NCI-H748 (cell line): Measurements from ENCODE around the gene TYMP.
"Not testable (repeated sequence)": the region's sequence is repeated elsewhere in the genome, so short reads cannot be mapped to it uniquely, and the experiment has no call there.

ENCODE experiments used
- DNase-seq: peaks from one replicate; lab custom pipeline; 2025; ENCODE audit not compliant: unreplicated experiment; lab: John Stamatoyannopoulos, UW

The TYMP gene

DNA sequence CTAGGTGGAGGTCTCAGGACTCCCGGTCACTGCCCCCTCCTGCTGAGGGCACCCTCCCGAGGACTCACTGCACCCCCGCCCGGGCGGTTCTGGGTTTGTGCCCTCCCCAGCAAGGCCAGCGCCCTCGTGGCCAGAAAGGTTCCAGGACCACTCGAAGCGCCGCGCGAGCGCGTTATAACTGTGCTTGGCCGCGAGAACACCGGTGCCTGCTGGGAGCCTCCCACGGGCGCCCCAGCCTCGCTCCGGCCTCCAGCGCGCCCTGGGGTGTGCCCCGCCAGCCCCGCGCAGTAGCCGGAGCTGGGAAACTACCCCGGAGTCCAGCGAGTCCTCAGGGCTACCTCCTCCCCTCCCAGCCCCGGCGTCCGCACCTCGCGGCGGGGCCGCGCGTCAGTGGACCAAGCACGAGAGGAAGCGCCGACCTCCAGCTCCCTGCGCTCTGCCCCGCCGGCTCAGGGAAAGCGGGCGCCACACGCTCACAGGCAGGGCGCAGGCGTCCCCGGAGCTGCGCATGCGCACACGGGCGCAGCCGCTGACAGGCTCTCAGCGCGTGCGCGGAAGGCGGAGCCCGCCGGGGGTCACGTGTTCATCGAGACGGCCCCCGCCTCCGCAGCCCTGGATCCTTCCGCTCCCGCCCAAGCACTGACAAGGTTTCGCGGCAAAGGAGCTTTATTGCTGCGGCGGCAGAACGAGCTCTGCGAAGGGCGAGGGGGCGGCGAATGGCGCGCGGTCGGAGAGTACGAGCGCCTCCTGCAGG lies 4.5 kb downstream of the TYMP start, which contains the start of gene SCO2:
SCO2 (minus strand) TSS at position 495 of the 754 bp plus-strand sequence. CDS start 1,187 bp downstream, outside the sequence.
- peak; percentile 97 for DNase-seq

DNA sequence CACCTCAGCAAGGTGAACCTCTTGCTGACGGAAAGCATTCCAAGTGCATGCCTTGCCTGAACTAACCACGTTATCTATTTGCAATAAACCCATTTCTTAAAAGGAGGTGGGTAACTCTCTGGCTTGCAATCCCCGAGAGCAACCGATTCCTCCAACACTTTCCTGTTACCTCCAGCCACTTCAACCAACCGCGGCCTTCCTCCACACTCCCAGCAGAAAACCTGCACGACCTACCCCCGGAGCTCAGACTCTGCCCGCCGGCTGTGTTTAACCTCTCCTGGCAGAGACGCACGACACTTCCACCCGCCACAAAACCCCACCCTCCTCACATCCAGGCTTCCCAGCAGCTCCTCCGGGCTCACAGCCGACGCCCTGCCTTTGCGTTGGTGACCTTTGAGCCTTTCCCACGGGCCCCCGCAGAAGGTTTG lies 5.1 kb downstream of the TYMP start:
- DNase-seq, result peak; percentile 59

DNA sequence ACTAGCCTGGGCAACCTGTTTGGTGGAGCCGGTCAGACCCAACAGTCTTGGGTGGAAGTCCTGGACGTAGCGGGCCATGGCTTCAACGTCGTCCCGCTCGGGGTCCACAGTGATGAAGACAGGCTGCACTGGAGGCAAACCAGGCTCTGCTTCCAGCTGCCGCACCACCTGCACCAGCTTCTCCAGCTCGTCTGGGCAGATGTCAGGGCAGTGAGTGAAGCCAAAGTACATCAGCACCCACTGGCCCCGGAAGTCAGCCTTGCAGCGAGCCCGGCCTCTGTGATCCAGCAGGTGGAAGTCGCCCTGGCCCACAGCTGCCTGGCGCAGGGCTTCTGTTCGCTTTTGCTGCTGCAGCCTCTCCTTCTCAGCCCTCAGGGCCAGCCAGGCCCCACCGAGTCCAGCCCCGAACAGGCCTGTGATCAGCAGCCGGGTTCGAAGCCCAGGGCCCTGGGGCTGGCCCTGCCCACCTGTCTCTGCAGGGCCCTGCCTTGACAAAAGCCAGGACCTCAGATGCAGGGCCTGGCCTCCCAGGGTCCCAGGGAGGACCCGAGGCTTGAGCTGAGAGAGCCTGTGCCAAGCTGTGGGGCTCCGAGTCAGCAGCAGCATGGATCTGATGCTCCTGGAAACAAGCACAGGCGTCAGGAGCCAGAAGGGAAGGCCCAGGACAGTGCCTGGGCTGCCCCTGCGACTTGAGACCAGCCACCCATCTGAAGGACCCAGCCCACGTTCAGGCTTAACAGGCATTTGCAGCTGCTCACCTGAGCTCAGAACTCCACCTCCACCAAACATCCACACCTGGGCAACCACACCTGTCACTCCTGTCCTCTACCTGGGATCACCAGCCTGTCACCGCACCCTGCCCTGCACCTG lies 5.8 kb downstream of the TYMP start:
- DNase-seq, result peak; percentile 37

DNA sequence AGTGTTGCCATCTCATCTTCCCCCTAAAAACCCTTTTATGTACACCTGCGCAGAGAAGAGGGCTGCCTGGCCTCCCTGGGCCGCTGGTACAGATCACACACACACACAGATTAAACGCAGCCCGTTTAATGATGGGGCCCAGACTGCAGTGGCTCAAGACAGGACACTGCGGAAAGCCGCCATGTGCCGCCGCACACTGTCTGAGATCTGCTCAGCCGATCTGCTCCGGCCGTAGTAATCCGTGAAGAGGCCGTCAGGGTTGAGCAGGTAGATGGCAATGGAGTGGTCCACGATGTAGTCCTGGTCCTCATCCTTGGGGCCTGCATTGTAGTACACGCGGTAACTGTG lies 6.4 kb downstream of the TYMP start:
- no peak for DNase-seq

DNA sequence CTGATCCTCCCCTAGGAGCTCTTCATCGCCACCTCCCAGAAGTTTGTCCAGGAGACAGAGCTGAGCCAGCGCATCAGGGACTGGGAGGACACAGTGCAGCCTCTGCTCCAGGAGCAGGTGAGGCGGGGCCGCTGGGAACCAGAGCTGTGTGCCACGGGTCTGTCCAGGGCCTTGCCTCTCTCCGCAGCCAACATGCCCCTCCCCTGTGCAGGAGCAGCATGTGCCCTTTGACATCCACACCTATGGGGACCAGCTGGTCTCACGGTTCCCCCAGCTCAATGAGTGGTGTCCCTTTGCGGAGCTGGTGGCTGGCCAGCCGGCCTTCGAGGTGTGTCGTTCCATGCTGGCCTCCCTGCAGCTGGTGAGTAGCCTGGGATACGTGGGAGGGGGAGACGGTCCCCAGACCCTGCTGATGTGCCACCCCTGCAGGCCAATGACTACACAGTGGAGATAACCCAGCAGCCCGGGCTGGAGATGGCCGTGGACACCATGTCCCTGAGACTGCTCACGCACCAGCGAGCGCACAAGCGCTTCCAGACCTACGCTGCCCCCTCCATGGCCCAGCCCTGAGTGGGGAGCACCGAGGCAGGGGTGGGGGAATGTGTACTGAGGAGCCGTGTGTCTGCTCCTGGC lies 6.9 kb downstream of the TYMP start:
- no peak for DNase-seq

DNA sequence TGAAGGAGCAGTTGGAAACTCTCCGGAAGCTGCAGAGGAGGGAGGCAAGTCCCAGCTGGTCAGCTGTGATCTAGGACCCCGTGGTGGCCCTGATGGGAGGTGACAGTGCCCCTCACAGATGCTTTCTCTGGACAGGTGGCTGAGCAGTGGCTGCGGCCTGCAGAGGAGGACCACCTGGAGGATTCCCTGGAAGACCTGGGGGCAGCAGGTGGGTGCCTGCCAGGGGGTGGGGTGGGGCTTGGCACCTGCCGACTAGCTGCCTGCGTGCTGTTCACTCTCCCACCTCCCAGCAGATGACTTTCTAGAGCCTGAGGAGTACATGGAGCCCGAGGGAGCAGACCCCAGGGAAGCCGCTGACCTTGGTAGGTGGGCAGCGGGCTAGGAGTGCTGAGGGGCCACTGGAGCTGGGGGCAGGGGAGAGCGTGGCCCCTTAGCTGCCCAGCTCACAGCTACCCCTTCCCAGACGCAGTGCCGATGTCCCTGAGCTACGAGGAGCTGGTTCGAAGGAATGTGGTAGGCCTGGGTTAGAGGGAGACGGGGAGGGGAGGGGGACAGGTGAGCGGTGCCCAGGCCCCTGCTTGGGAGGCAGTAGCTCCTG lies 7.5 kb downstream of the TYMP start:
- DNase-seq, result no peak

DNA sequence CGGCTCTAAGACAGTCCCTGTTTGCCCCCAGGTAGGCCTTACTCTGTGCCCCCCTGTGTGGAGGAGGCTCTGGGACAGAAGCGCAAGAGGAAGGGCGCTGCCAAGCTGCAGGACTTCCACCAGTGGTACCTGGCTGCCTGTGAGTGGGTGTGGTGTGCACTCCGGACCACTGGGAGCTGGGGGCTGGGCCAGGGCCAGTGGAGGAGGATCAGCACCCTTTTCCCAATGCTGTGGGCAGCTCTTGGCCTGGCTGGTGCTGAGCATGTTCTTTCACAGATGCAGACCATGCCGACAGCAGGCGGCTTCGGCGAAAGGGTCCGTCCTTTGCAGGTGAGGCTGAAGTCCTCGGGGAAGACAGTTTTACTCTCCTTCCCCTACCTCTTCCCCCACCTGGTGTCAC lies 8.1 kb downstream of the TYMP start:
- DNase-seq, result no peak

DNA sequence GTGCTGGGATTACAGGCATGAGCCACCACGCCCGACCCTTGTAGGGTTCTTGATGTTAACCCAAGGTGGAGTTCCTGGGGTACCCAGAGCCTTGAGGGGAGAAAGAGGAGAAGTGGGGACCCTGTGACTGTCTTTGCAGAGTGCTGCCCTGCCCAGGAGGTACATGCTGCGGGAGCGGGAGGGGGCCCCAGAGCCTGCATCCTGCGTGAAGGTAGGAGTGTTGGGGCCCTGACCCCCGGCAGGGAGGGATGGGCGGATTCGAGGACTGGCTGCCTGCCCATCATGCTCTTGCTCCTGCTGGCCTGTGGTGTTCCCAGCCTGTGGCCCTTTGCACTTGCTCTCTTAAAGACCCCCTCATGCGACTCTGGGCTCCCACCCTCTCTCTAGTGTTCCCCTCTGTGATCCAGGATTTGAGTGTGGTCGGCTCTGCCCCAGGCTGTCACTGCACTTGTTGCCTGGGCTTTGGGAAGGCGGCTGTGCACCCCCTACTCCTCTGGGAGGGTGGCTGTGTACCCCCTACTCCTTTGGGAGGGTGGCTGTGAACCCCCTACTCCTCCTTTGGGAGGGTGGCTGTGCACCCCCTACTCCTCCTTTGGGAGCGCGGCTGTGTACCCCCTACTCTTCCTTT lies 8.9 kb downstream of the TYMP start:
- no peak for DNase-seq

DNA sequence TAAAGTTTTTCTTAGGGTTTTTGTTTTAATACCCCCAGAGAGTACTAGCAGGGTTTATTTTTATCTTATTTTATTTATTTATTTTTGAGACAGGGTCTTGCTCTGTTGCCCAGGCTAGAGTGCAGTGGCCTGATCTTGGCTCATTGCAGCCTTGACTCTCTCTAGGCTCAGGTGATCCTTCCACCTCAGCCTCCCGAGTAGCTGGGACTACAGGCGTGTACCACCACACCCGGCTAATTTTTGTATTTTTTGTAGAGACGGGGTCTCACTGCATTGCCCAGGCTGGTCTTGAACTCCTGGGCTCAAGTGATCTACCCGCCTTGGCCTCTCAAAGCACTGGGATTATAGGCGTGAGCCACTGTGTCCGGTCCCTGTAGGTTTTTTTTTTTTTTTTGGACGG lies 9.6 kb downstream of the TYMP start:
- DNase-seq, result not testable (repeated sequence)

DNA sequence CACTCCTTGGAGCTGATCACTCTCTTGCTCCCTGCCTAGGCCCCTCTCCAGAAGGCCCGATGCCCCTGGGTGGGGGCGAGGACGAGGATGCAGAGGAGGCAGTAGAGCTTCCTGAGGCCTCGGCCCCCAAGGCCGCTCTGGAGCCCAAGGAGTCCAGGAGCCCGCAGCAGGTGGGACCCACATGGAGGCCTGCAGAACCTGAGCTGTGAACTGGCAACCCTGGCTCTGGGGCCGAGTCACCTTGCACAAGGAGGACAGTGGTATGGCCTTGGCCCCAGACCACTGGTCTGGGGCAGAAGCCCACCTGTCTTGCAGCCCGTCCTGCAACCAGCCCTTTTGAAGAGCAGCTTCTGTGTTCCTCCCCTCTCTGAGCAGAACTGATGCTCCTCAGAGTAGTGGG lies 10.7 kb downstream of the TYMP start:
- DNase-seq, result no peak

DNA sequence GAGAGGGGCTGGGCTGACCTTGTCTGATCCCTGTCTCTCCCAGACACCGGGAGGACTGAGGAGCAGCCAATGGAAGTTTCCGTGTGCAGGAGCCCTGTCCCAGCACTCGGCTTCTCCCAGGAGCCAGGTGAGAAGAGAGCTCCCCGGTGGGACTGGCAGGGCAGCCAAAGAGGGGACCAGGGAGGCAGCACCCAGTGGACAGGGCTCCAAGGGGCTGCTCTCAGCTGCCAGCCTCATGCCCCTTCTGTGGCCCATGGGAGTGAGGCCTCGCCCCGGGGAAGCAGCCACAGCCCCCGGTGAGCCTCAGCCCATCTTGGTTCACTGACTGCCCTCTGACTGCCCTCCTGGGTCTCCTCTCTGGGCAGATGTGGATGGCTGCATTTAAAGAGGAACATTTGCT lies 11.2 kb downstream of the TYMP start:
- DNase-seq, result no peak

DNA sequence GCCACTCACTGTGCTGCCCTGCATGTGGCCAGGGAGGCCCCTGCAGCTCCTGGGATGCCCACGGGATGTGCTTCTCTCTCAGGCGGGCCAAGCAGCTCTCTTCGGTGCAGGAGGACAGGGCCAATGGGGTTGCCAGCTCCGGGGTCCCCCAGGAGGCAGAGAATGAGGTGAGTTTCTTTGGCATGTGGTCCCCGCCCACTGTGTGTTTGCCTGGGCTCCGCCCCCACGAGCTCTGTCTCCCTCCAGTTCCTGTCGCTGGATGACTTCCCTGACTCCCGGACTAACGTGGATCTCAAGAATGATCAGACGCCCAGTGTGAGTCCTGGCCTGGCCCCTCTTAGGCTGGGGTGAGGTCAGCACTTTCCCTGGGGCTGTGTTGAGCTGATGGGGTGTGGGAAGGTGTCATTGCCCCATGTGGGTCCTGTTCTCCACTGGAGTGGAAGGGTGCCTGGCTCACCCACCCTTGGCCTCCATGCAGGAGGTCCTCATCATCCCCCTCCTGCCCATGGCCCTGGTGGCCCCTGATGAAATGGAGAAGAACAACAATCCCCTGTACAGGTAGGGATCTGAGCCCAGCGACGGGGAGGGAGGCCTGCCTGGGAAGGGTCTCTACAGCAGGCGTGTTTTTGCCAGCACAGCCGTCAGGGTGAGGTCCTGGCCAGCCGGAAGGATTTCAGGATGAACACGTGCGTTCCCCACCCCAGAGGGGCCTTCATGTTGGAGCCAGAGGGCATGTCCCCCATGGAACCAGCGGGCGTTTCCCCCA lies 12.1 kb downstream of the TYMP start:
- no peak for DNase-seq

DNA sequence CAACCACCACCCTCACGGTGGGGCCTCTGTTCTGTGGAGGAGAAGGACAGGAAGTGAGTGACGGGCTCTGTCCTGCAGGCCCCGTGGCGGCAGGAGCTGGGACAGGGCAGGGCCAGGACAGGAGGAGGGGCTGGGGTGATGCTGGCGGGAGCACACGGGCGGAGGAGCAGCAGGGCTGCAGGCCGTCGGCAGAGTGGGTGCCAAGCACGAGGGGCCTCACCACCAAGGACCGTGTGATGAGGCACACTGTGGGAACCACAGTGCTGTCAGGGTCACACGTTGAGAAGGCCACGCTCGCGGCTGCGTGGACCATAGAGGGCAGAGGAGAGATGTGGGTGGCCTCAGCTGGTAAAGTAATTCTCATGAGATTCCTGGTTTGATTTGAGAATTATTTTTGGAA lies 12.9 kb downstream of the TYMP start:
- DNase-seq, result no peak

DNA sequence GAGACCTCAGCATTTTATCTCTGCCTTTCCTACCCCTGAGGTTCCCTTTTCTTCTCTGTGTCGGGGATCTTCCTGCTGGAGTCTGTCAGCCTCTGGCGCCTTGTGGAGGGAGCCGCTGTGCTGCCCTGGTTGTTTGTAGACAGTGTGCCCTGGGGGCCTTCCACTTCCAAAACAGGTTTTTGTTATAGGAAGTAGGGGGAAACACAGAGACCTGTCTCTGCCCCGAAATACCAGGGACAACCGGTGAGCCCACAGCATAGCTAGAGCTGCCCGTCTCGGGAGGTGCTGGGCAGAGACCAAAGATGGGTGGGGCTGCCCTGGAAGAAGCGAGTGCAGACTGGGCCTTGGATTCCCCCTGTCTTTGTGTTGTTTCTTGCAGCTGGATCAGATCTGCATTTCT lies 13.7 kb downstream of the TYMP start:
- DNase-seq, result no peak

DNA sequence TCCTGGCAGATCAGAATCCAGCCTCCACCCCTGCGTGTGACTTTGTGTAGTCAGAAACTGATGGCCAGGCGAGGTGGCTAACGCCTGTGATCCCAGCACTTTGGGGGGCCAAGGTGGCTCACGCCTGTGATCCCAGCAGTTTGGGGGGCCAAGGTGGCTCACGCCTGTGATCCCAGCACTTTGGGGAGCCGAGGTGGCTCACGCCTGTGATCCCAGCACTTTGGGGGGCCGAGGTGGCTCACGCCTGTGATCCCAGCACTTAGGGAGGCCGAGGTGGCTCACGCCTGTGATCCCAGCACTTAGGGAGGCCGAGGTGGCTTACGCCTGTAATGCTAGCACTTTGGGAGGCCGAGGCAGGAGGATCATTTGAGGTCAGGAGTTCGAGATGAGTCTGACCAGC lies 16.6 kb downstream of the TYMP start:
- DNase-seq, result no peak

DNA sequence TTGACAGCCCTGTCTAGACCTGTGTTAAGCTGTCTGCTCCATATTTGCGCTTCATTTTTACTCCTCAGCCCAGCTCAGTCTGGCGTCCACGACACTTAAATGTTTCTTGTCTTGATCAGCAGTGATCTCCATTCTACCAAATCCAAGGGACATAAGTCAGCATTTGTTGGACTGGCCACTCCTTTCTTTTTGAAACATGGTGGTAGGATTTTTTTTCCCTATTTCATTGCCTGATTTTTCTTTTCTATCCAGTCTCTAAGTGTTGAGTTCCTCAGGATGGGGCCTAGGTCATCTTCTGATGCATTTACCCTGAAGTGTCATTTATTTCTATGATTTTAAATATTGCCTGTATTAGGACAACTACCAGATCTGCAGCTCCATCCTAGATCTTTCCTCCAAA lies 20.9 kb downstream of the TYMP start:
- DNase-seq, result no peak

DNA sequence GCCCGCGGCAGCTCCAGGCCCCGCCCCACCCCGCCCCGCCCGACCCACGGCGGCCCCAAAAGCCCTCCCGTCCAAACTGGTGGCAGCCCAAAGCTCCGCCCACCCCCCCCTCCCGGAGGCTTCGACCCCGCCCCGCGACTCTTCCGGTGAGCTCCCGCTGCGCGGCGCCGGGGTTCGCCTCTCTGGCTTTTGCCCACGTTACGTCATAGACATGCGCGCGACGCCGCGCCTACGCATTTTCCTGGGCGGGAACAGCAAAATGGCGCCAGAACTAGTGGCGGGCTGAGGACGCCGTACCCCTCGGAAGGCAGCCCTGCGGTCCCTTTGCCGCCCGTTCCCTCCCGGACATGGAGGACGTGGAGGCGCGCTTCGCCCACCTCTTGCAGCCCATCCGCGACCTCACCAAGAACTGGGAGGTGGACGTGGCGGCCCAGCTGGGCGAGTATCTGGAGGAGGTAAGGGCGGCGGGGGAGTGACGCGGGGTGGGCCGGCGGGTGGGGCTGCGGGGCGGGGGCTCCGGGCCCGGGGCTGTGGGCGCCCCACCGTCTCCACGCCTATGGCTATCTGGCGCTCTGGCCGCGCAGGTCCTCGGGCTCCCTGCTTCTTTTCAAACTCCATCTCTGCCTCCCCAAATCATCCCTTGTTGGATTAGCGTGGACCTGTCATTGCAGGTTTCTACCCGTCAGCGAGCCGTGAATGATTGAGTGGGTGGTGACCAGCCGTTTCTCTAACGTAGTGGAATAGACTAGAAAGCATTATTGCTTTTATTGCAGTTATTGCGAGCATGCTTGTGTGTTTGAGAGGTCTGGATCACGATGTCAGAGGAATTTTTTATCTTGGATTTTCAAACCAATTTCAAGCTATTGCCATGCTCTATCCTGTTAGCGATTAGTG lies 21.6 kb downstream of the TYMP start, which contains the start of gene NCAPH2:
NCAPH2 (plus strand) TSS at position 234 of the 894 bp plus-strand sequence; CDS start at position 348, 114 bp downstream.
- peak; percentile 97 for DNase-seq

DNA sequence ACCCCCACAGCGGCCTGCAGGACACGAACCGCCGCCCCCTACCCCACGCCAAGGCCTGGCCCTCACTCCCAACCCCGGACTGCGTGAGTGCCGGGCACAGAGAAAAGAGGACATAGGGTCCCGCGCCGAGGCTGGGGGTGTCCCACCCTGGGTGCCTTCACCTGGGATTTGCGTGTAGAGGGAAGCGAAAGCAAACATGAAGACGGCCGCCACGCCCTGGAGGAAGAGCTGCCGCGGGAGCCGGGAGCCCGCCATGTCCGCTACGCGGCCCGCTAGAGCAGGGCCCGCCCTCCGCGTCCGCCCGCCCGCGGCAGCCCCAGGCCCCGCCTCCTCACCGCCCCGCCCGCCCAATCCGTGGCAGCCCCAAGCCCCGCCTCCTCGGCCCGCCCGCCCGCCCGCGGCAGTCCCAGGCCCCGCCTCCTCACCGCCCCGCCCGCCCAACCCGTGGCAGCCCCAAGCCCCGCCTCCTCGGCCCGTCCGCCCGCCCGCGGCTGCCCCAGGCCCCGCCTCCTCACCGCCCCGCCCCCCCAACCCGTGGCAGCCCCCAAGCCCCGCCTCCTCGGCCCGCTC lies 22.3 kb downstream of the TYMP start, which contains the start of gene LMF2:
LMF2 (minus strand) TSS at position 282 of the 570 bp plus-strand sequence; CDS start at position 255, 27 bp downstream.
- DNase-seq, result peak; percentile 89
